WTC11 (cell line): Measurements from ENCODE around the gene PSAT1. TPM values are rescaled to one million over a fixed set of nuclear protein-coding genes. Genes with fewer than 3 reads are reported as not detected.

Experiments
- ATAC-seq: fragments of 200-7000 bp; cut with Tn5 transposase; 2 replicates; pipeline ENCODE4 v1.10.0; 2021; ENCODE audit warnings: mild to moderate bottlenecking, moderate library complexity
- CTCF ChIA-PET: fragments of 300-600 bp; sonication (Branson Sonifier 250); formaldehyde crosslinking; loops from one replicate; lab custom pipeline; 2021; ENCODE audit warnings: antibody characterized with exemption; lab: Charles Lee
- POLR2A ChIA-PET: fragments of 350-600 bp; sonication (Branson Sonifier 250); formaldehyde crosslinking; loops from one replicate; lab custom pipeline; 2021; ENCODE audit warnings: antibody characterized with exemption; lab: Charles Lee
- DNase-seq: peaks from one replicate; pipeline ENCODE4 v3.0.0; 2021; ENCODE audit warnings: low spot score
- H3K27ac Mint-ChIP-seq: 2 replicates; pipeline ENCODE4 v1.8.0; 2021; ENCODE audit warnings: mixed read lengths
- H3K27me3 Mint-ChIP-seq: 2 replicates; pipeline ENCODE4 v1.8.0; 2021; ENCODE audit warnings: low read depth, mild to moderate bottlenecking, moderate library complexity, mixed read lengths
- H3K36me3 Mint-ChIP-seq: 2 replicates; pipeline ENCODE4 v1.8.0; 2021; ENCODE audit warnings: mixed read lengths
- H3K4me1 Mint-ChIP-seq: 2 replicates; pipeline ENCODE4 v1.8.0; 2022; ENCODE audit warnings: mixed read lengths
- H3K4me3 Mint-ChIP-seq: 2 replicates; pipeline ENCODE4 v1.8.0; 2021; ENCODE audit warnings: mild to moderate bottlenecking, moderate library complexity, mixed read lengths
- H3K9me3 Mint-ChIP-seq: 2 replicates; pipeline ENCODE4 v1.8.0; 2021; ENCODE audit warnings: mixed read lengths
- CREB1 ChIP-seq: sonication (generic); formaldehyde crosslinking; IDR thresholded peaks from 2 replicates; pipeline ENCODE4 v1.8.0; 2023; ENCODE audit warnings: mild to moderate bottlenecking, missing genetic modification reagents
- CREM ChIP-seq: sonication (generic); formaldehyde crosslinking; IDR thresholded peaks from 2 replicates; pipeline ENCODE4 v1.8.1; 2022; ENCODE audit warnings: mild to moderate bottlenecking, missing genetic modification reagents, moderate library complexity
- ELF4 ChIP-seq: sonication (generic); formaldehyde crosslinking; IDR thresholded peaks from 2 replicates; pipeline ENCODE4 v1.8.1; 2022; ENCODE audit warnings: low read depth, mild to moderate bottlenecking, moderate library complexity, missing genetic modification reagents
- GRHL2 ChIP-seq: fragments of 250-450 bp; sonication (Bioruptor Pico); IDR thresholded peaks from 2 replicates; pipeline ENCODE4 v1.8.0; 2022; ENCODE audit warnings: mild to moderate bottlenecking, moderate library complexity; ENCODE audit not compliant: insufficient replicate concordance, severe bottlenecking
- JAZF1 ChIP-seq: fragments of 250-450 bp; sonication (Bioruptor Pico); IDR thresholded peaks from 2 replicates; pipeline ENCODE4 v1.9.0; 2021; ENCODE audit warnings: moderate library complexity, mild to moderate bottlenecking, inconsistent platforms
- NFYB ChIP-seq: sonication (generic); formaldehyde crosslinking; conservative IDR thresholded peaks from 2 replicates; pipeline ENCODE4 v1.8.0; 2022; ENCODE audit warnings: low read depth, missing genetic modification reagents
- NR1H2 ChIP-seq: sonication (generic); formaldehyde crosslinking; IDR thresholded peaks from 2 replicates; pipeline ENCODE4 v1.9.0; 2021; ENCODE audit warnings: mild to moderate bottlenecking, moderate library complexity, missing genetic modification reagents
- SMAD4 ChIP-seq: sonication (generic); formaldehyde crosslinking; IDR thresholded peaks from 2 replicates; pipeline ENCODE4 v1.8.0; 2022; ENCODE audit warnings: mild to moderate bottlenecking, missing genetic modification reagents
- SOX15 ChIP-seq: fragments of 250-450 bp; sonication (Bioruptor Pico); IDR thresholded peaks from 2 replicates; pipeline ENCODE4 v1.9.0; 2021; ENCODE audit warnings: mild to moderate bottlenecking
- TCF7 ChIP-seq: sonication (generic); formaldehyde crosslinking; IDR thresholded peaks from 2 replicates; pipeline ENCODE4 v1.8.0; 2022; ENCODE audit warnings: mild to moderate bottlenecking, low read depth, missing genetic modification reagents, moderate library complexity
- ZNF219 ChIP-seq: sonication (generic); formaldehyde crosslinking; IDR thresholded peaks from 2 replicates; pipeline ENCODE4 v1.8.0; 2023; ENCODE audit warnings: missing genetic modification reagents, mild to moderate bottlenecking, borderline replicate concordance
- ZNF671 ChIP-seq: fragments of 250-450 bp; sonication (Bioruptor Pico); IDR thresholded peaks from 2 replicates; pipeline ENCODE4 v1.8.0; 2021; ENCODE audit warnings: mild to moderate bottlenecking
- total RNA-seq: library from RNA; stranded (reverse); gene quantifications from 3 replicates; pipeline ENCODE4 v1.2.3, GENCODE V29; 2021
- TF ChIP-seq, protein P1 (sequence below): sonication (generic); formaldehyde crosslinking; IDR thresholded peaks from 2 replicates; pipeline ENCODE4 v1.8.1; 2022; ENCODE audit warnings: low read depth, mild to moderate bottlenecking, moderate library complexity, missing genetic modification reagents, borderline replicate concordance
- TF ChIP-seq, protein P2 (sequence below): sonication (generic); formaldehyde crosslinking; IDR thresholded peaks from 2 replicates; pipeline ENCODE4 v1.8.0; 2022; ENCODE audit warnings: missing genetic modification reagents
- TF ChIP-seq, protein P3 (sequence below): sonication (generic); formaldehyde crosslinking; conservative IDR thresholded peaks from 2 replicates; pipeline ENCODE4 v1.8.1; 2022; ENCODE audit warnings: mild to moderate bottlenecking, missing genetic modification reagents
- TF ChIP-seq, protein P4 (sequence below): sonication (generic); formaldehyde crosslinking; IDR thresholded peaks from 2 replicates; pipeline ENCODE4 v1.8.0; 2022; ENCODE audit warnings: mild to moderate bottlenecking, missing genetic modification reagents
- TF ChIP-seq, protein P5 (sequence below): fragments of 250-450 bp; sonication (Bioruptor Pico); IDR thresholded peaks from 2 replicates; pipeline ENCODE4 v1.9.0; 2021; ENCODE audit warnings: mild to moderate bottlenecking
- TF ChIP-seq, protein P6 (sequence below): sonication (generic); formaldehyde crosslinking; IDR thresholded peaks from 2 replicates; pipeline ENCODE4 v1.8.0; 2023; ENCODE audit warnings: missing genetic modification reagents, mild to moderate bottlenecking, borderline replicate concordance

The PSAT1 gene
- total RNA-seq, 1 experiment from 2014 or later: 240 TPM

DNA sequence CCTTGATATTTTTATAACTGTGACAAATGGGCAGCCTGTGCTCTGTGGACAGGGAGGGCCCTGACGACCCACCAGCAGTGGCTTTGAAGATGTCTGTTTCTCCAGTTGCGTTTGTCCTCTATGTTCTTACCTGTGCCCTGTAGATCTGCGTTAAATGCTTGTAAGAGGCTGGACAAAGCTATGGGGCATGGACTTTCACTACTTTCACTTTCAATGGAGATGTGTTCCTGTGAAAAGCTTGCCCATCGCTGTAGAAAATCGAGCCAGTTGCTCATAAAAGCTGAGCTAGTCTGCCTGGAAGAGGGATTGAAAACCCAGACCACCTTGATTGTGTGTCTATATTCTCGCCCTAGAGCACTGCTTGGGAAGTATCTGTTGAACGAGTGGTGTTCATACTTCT, 74.1 kb downstream of the PSAT1 start:
- ChIA-PET POLR2A (no interaction called here), CTCF (no interaction called here)
- TF ChIP-seq NFYB (CRISPR knock-in tag) (no peak), TCF7 (CRISPR knock-in tag) (no peak), ZNF671 (CRISPR knock-in tag) (no peak), NR1H2 (CRISPR knock-in tag) (no peak), SMAD4 (no peak), CREB1 (CRISPR knock-in tag) (no peak), SOX15 (CRISPR knock-in tag) (no peak), ZNF219 (CRISPR knock-in tag) (no peak), ELF4 (no peak), JAZF1 (CRISPR knock-in tag) (no peak), GRHL2 (no peak), CREM (CRISPR knock-in tag) (no peak)
- TF ChIP-seq, protein P1, sequence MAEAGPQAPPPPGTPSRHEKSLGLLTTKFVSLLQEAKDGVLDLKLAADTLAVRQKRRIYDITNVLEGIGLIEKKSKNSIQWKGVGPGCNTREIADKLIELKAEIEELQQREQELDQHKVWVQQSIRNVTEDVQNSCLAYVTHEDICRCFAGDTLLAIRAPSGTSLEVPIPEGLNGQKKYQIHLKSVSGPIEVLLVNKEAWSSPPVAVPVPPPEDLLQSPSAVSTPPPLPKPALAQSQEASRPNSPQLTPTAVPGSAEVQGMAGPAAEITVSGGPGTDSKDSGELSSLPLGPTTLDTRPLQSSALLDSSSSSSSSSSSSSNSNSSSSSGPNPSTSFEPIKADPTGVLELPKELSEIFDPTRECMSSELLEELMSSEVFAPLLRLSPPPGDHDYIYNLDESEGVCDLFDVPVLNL (CRISPR knock-in tag): no peak
- TF ChIP-seq, protein P2, sequence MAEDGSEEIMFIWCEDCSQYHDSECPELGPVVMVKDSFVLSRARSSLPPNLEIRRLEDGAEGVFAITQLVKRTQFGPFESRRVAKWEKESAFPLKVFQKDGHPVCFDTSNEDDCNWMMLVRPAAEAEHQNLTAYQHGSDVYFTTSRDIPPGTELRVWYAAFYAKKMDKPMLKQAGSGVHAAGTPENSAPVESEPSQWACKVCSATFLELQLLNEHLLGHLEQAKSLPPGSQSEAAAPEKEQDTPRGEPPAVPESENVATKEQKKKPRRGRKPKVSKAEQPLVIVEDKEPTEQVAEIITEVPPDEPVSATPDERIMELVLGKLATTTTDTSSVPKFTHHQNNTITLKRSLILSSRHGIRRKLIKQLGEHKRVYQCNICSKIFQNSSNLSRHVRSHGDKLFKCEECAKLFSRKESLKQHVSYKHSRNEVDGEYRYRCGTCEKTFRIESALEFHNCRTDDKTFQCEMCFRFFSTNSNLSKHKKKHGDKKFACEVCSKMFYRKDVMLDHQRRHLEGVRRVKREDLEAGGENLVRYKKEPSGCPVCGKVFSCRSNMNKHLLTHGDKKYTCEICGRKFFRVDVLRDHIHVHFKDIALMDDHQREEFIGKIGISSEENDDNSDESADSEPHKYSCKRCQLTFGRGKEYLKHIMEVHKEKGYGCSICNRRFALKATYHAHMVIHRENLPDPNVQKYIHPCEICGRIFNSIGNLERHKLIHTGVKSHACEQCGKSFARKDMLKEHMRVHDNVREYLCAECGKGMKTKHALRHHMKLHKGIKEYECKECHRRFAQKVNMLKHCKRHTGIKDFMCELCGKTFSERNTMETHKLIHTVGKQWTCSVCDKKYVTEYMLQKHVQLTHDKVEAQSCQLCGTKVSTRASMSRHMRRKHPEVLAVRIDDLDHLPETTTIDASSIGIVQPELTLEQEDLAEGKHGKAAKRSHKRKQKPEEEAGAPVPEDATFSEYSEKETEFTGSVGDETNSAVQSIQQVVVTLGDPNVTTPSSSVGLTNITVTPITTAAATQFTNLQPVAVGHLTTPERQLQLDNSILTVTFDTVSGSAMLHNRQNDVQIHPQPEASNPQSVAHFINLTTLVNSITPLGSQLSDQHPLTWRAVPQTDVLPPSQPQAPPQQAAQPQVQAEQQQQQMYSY: no peak
- TF ChIP-seq, protein P3, sequence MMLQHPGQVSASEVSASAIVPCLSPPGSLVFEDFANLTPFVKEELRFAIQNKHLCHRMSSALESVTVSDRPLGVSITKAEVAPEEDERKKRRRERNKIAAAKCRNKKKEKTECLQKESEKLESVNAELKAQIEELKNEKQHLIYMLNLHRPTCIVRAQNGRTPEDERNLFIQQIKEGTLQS (CRISPR knock-in tag): no peak
- TF ChIP-seq, protein P4, sequence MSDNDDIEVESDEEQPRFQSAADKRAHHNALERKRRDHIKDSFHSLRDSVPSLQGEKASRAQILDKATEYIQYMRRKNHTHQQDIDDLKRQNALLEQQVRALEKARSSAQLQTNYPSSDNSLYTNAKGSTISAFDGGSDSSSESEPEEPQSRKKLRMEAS (CRISPR knock-in tag): no peak
- TF ChIP-seq, protein P5, sequence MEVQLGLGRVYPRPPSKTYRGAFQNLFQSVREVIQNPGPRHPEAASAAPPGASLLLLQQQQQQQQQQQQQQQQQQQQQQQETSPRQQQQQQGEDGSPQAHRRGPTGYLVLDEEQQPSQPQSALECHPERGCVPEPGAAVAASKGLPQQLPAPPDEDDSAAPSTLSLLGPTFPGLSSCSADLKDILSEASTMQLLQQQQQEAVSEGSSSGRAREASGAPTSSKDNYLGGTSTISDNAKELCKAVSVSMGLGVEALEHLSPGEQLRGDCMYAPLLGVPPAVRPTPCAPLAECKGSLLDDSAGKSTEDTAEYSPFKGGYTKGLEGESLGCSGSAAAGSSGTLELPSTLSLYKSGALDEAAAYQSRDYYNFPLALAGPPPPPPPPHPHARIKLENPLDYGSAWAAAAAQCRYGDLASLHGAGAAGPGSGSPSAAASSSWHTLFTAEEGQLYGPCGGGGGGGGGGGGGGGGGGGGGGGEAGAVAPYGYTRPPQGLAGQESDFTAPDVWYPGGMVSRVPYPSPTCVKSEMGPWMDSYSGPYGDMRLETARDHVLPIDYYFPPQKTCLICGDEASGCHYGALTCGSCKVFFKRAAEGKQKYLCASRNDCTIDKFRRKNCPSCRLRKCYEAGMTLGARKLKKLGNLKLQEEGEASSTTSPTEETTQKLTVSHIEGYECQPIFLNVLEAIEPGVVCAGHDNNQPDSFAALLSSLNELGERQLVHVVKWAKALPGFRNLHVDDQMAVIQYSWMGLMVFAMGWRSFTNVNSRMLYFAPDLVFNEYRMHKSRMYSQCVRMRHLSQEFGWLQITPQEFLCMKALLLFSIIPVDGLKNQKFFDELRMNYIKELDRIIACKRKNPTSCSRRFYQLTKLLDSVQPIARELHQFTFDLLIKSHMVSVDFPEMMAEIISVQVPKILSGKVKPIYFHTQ: no peak
- no peaks in the 10 kb centered on the region for H3K27me3 Mint-ChIP-seq
- H3K4me1 Mint-ChIP-seq: peaks cover 25% of the 10 kb centered on the region
- DNase-seq (no peak), ATAC-seq (no peak)
- no peak overlapping the region for H3K27ac Mint-ChIP-seq
- no peaks in the 10 kb centered on the region for H3K36me3 Mint-ChIP-seq
- no peak overlapping the region for H3K4me3 Mint-ChIP-seq
- no peaks in the 10 kb centered on the region for H3K9me3 Mint-ChIP-seq

DNA sequence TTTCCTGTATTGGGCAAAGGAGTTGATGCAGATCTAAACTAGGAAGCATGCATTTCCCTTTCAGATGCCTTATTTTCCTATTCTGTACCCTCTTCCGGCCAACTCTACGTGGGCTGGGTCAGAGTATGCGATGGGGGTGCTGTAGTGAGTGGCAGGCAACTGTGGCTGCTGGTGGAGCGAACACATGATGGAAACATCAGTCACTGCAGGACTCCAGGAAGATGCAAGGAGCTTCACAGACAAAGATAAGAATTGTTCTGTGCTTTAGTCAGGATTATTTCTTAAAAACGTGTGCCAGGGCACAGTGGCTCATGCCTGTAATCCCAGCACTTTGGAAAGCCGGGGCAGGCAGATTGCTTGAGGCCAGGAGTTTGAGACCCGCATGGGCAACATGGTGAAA, 75.1 kb downstream of the PSAT1 start:
- H3K9me3 Mint-ChIP-seq: no peaks in the 10 kb centered on the region
- CTCF ChIA-PET: no interaction called here
- H3K27ac Mint-ChIP-seq: no peak overlapping the region
- no peak for ATAC-seq
- H3K27me3 Mint-ChIP-seq: no peaks in the 10 kb centered on the region
- POLR2A ChIA-PET: no interaction called here
- peaks cover 20% of the 10 kb centered on the region for H3K4me1 Mint-ChIP-seq
- H3K36me3 Mint-ChIP-seq: no peaks in the 10 kb centered on the region
- DNase-seq: no peak
- no peak overlapping the region for H3K4me3 Mint-ChIP-seq
- TF ChIP-seq, protein P6, sequence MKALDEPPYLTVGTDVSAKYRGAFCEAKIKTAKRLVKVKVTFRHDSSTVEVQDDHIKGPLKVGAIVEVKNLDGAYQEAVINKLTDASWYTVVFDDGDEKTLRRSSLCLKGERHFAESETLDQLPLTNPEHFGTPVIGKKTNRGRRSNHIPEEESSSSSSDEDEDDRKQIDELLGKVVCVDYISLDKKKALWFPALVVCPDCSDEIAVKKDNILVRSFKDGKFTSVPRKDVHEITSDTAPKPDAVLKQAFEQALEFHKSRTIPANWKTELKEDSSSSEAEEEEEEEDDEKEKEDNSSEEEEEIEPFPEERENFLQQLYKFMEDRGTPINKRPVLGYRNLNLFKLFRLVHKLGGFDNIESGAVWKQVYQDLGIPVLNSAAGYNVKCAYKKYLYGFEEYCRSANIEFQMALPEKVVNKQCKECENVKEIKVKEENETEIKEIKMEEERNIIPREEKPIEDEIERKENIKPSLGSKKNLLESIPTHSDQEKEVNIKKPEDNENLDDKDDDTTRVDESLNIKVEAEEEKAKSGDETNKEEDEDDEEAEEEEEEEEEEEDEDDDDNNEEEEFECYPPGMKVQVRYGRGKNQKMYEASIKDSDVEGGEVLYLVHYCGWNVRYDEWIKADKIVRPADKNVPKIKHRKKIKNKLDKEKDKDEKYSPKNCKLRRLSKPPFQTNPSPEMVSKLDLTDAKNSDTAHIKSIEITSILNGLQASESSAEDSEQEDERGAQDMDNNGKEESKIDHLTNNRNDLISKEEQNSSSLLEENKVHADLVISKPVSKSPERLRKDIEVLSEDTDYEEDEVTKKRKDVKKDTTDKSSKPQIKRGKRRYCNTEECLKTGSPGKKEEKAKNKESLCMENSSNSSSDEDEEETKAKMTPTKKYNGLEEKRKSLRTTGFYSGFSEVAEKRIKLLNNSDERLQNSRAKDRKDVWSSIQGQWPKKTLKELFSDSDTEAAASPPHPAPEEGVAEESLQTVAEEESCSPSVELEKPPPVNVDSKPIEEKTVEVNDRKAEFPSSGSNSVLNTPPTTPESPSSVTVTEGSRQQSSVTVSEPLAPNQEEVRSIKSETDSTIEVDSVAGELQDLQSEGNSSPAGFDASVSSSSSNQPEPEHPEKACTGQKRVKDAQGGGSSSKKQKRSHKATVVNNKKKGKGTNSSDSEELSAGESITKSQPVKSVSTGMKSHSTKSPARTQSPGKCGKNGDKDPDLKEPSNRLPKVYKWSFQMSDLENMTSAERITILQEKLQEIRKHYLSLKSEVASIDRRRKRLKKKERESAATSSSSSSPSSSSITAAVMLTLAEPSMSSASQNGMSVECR (CRISPR knock-in tag): no peak
- TF ChIP-seq, protein P5: no peak
- TF ChIP-seq TCF7 (CRISPR knock-in tag): no peak
